Activated CD4-positive, alpha-beta T cell treated with anti-CD3 and anti-CD28 coated beads for 1 hour (primary cell): ENCODE data around the gene FAH.

Source experiments
- DNase-seq: peaks from one replicate; pipeline ENCODE4 v3.0.0-alpha.2; 2020

FAH gene

DNA sequence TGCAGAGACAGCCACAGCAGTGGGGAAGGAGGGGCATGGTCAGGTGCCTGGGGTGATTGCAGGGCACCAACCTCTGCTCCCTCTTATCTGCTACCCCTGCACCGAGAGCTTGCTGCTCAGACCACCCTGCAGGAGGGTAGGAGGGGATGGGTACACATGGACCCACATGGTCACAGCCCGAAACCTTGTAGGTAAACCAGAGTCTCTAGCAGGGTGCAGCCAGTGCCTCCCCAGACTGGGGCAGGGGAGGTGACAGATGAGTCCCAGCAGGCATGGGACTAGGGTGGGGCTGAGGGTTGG, 49.2 kb downstream of the FAH start:
- no peak for DNase-seq

DNA sequence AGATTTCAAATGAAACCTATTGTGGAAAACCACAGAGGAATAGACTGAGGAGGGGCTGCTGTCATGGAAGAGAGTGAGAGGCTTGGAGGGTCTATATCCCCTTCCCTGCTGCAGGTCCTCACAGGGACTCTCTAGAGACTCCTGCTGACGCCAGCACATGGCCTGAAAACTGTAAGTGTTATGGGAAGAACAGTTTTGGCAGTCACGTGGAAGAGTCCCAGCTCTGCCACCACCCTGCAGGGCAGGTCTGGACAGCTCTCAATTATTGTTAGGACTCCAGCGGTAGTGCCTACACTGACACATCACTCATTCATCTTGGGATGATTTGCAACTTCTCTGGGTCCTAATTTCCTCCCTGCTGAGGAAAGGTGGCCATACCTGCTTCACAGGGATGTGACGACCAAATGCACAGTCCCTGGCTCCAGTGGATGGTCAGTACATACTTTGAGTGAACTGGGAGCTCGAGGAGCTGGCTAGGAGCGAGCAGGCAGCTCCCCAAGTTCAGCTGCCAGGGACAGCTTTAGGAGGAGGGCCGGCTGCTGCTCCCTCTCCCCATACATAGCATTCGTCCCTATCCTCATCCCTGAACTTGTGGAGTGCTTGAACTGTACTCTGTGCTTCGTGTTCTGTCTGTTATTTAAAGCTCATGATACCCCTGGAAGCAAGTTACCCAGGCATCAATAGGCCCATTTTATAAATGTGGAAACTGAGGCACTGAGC, 50.0 kb downstream of the FAH start:
- no peak for DNase-seq

DNA sequence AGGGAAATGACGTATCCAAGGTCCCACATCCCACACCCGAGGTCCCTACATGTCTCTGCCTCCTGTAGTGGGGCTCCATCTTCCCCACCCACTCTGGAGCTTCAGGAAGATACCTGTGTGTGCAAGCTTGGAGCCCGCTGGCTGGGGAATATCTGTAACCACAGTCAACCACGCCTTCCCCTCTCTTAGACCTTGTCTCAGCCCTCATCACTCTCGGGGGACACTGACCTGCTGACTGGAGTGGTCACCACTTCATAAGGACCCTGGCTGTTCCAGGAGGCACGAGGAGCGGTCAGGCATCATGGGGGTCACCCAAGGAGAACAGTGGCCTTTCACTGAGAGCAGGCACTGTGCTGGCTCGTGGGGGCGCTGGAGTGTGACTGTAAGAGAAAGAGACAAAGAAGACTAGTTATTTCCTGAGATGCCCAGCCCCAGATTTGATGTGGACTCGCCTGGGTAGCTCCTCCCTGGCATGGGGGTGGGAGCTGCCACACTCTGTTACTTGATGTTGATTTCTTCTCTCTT, 50.6 kb downstream of the FAH start:
- DNase-seq, result no peak

GRCh38 chr15:80204231-80204630, 51.4 kb downstream of the FAH start:
- DNase-seq, result no peak

DNA sequence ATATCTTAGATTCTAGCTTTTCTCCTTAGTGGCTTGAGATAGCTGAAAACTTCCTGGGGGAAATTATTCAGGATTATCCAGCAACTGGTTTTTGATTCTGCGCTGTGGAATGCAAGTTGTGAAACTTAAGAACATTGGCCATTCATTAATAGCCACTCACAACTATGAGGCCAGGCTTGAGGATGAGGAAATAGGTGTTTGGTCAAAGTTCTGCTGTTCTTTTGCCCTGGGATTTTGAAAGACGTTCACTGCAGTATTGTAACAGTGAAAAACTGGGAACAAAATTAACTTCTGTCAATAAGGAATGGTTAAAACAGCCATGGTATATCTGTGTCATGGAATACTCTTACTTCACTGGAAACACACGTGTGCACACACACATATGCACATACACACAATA, 55.1 kb downstream of the FAH start:
- DNase-seq, result no peak

DNA sequence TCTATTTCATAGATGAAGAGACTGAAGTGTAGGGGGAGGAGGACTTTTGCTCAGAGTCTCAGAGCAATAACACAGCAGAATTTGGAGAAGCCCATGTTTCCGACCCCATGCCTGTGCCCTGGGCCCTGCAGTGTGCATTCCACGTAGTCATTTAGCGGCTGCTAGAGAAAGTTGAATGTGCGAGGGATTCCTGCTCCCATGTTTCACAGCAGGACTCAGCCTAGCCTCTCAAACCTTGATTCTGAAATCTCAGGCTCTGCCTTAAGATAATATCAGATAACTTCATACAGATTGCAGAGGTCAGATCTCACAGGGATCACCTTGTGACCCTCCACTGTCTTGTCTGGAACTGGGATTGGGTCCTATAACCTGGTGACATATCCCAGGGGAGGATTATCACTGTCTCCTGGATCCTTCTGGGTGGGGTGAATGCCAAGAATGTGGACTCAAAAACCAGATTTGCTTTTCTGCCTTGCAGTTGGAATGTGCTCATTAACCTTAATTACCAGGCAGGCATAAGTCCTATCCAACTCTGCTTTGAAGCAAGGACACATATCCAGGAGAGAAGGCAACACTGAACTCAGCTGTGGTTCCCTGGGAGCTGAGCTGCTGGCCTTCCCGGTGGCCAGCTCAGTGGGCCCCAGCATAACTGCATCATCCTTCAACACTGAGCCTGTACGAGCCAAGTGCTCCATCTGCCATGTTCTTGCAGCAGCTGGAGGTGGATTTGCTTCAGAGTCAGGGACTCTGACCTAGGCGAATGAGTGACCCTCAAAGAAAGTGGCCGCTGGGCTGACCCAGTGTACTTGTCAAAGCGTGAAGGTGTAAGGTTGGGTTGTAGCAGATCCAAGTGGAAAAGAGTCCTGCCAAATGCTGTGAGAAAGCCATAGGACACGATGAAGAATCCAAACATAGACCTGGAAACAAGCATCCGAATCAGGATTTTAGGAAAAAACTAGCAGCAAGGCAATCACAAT, 56.2 kb downstream of the FAH start:
- DNase-seq, result no peak

DNA sequence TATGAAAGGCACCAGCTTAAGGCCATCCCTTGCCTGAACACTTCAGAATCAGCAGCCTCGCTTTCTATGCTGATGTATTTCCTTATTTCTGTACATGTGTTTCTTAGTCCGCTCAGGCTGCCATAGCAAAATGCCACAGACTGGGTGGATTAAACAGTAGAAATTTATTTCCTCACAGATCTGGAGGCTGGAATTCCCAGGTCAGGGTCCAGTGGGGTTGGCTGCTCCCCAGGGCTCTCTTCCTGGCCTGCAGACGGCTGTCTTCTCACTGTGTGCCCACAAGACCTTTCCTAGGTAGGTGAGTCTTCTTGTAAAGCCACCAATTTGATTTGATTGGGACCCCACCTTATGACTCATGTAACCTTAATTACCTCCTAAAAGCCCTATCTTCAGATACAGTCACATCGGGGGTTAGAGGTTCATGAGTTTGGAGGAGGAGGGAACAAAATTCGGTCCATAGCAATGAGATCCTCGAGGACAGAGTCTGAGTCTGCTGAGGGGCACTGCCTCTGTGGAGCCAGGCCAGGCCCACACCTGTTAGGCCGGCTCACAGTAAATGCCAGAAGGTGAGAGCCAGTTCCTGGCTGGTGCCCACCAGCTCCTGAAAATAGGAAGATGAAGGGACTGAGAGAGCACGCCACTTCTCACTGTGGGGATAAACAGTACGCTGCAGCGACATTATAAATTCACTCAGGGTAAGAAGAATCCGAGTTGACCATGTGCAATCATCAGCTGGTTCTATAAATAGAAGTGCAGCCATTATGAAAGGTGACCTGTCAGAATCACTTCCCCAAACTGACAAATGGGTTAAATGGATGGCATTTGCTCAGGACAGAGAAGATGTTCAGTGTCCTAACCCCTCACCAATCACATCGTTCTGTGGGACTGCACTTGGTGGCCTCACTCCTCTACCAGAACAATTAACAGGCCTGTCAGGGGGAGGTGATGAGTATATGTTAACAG, 58.1 kb downstream of the FAH start:
- no peak for DNase-seq

- DNase-seq, result no peak
These were observed 59.2 kb downstream of the FAH start for GRCh38 chr15:80211976-80212375.

DNA sequence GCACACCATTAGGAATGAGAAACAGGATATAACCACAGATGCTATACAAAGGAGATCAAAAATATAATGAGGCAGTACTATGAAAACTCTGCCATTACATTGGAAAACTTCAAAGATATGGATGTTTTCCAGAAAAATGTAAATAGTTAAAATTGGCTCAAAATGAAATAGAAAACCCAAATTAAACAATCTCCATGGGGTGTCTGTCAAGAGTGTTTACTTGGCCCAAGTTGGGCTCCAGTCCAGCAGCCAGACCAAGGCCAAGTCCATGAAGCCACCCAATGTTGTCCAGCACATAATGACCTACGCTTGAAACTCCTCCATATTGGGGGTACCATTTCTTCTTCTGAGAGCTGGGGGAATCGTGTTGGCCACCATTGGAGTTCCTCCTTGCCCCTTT, 62.1 kb downstream of the FAH start:
- no peak for DNase-seq

GRCh38 chr15:80216141-80216540, 63.3 kb downstream of the FAH start:
- no peak for DNase-seq

DNA sequence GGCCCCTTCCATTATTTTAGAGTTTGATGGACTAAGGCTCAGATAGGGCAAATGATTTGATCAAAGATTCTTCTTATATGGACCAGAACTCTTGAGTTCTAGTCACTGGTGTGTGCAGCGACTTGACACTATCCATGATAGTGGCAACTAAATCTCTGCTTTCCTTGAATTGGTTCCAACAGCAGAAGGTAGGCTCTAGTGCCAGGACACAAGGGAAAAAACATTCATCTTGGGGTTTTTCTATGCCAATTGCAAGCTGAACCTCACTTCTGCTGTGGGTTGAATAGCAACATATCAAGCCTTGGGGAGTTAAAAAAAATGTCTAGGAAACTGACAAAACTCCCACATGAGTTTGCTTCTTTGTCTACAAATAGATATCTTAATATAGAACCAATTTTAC, 64.1 kb downstream of the FAH start:
- no peak for DNase-seq

GRCh38 chr15:80217327-80217900, 64.6 kb downstream of the FAH start:
- DNase-seq, result no peak

GRCh38 chr15:80219955-80220354, 67.2 kb downstream of the FAH start:
- DNase-seq, result no peak

GRCh38 chr15:80228959-80229610, 76.3 kb downstream of the FAH start:
- no peak for DNase-seq

- no peak for DNase-seq
These were observed 78.6 kb downstream of the FAH start for GRCh38 chr15:80231371-80231770.

- DNase-seq, result no peak
These were observed 80.8 kb downstream of the FAH start for GRCh38 chr15:80233581-80233980.

GRCh38 chr15:80234883-80235282, 82.1 kb downstream of the FAH start:
- no peak for DNase-seq
